PFSK-1 (cell line): ENCODE data around the gene TNIP2.

Source experiments
- FOXP2 ChIP-seq: optimal IDR thresholded peaks from 2 replicates; pipeline ENCODE3; 2011; ENCODE audit warnings: borderline replicate concordance, control low read depth, inconsistent platforms; ENCODE audit not compliant: insufficient read depth; ENCODE audit errors: extremely low read length, extremely low read depth
- POLR2AphosphoS5 ChIP-seq: IDR thresholded peaks from 2 replicates; pipeline ENCODE4 v1.6.1; 2012; ENCODE audit warnings: low read depth, mild to moderate bottlenecking, control low read depth, low read length, moderate library complexity
- REST ChIP-seq, 2 experiments: IDR thresholded peaks; 2 replicates each; pipeline versions ENCODE4 v1.6.1 to v1.8.0; 2011 to 2012; ENCODE audit warnings: low read depth in 2 of 2, low read length in 2 of 2, control low read depth in 1 of 2, inconsistent platforms in 1 of 2, mild to moderate bottlenecking in 1 of 2, moderate library complexity in 1 of 2; ENCODE audit not compliant: insufficient read depth in 1 of 2
- SIN3A ChIP-seq: IDR thresholded peaks from 2 replicates; pipeline ENCODE4 v1.6.1; 2012; ENCODE audit warnings: mild to moderate bottlenecking, low read length, moderate library complexity, borderline replicate concordance; ENCODE audit not compliant: insufficient read depth
- TAF1 ChIP-seq: IDR thresholded peaks from 2 replicates; pipeline ENCODE4 v1.6.1; 2012; ENCODE audit warnings: low read length, control low read depth, borderline replicate concordance; ENCODE audit not compliant: insufficient read depth

The TNIP2 gene

GRCh38 chr4:2733001-2733843 is 22.9 kb downstream of the TNIP2 start:
- TF ChIP-seq FOXP2 (no peak), SIN3A (no peak), TAF1 (no peak), POLR2AphosphoS5 (no peak), REST (IDR thresholded peaks at IDR 0.05; ENCODE audit: insufficient read depth in 1 of 2, low read depth in 2 of 2, low read length in 2 of 2) (no peak)

GRCh38 chr4:2732526-2732925 is 23.6 kb downstream of the TNIP2 start:
- TF ChIP-seq TAF1, result no peak
- TF ChIP-seq REST (IDR thresholded peaks at IDR 0.05; ENCODE audit: insufficient read depth in 1 of 2, low read depth in 2 of 2, low read length in 2 of 2), result no peak
- TF ChIP-seq POLR2AphosphoS5, result no peak
- TF ChIP-seq FOXP2, result no peak
- no peak for TF ChIP-seq SIN3A

- no peak for TF ChIP-seq FOXP2
- TF ChIP-seq REST (IDR thresholded peaks at IDR 0.05; ENCODE audit: insufficient read depth in 1 of 2, low read depth in 2 of 2, low read length in 2 of 2), result no peak
- TF ChIP-seq POLR2AphosphoS5, result no peak
- TF ChIP-seq SIN3A, result no peak
- TF ChIP-seq TAF1, result no peak
Measured at GRCh38 chr4:2731907-2732317, 24.2 kb downstream of the TNIP2 start.

DNA sequence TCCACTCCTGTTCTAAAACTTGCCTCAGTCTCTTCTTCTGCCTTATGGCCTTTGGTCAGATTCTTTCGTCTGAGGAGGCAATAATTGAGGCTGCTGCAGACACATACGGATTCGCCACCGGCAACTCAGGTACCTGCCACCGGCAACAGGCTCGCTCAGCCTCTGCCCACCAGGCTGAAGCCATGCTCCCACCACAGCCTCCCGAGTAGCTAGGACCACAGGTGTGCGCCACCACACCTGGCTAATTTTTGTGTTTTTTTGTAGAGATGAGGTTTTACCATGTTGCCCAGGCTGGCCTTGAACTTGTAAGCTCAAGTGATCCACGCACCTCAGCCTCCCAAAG is 26.6 kb downstream of the TNIP2 start:
- TF ChIP-seq REST (IDR thresholded peaks at IDR 0.05; ENCODE audit: insufficient read depth in 1 of 2, low read depth in 2 of 2, low read length in 2 of 2) (no peak), FOXP2 (no peak), POLR2AphosphoS5 (no peak), TAF1 (no peak), SIN3A (no peak)
